ENCODE measurements around the gene SCP2.

The SCP2 gene

DNA sequence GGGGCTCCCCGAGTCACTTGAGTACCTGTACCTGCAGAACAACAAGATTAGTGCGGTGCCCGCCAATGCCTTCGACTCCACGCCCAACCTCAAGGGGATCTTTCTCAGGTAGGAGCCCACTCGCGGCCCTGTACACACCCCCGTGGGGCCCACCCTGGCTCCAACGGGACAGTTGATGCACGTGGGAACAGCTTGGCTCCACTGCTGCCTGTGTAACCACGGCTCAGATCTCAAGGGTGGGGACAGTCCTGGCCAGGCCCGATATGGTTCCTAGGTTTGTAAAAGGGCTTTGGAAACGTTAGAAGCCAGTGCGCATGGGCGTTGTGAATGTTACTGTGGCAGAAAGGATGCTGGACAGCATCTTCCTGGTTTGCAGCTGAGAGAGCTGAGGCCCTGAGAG lies 153.7 kb downstream of the SCP2 start:
- DNase-seq (ENCODE audit: low read depth in 3 of 3, low spot score in 1 of 3) = no peak

DNA sequence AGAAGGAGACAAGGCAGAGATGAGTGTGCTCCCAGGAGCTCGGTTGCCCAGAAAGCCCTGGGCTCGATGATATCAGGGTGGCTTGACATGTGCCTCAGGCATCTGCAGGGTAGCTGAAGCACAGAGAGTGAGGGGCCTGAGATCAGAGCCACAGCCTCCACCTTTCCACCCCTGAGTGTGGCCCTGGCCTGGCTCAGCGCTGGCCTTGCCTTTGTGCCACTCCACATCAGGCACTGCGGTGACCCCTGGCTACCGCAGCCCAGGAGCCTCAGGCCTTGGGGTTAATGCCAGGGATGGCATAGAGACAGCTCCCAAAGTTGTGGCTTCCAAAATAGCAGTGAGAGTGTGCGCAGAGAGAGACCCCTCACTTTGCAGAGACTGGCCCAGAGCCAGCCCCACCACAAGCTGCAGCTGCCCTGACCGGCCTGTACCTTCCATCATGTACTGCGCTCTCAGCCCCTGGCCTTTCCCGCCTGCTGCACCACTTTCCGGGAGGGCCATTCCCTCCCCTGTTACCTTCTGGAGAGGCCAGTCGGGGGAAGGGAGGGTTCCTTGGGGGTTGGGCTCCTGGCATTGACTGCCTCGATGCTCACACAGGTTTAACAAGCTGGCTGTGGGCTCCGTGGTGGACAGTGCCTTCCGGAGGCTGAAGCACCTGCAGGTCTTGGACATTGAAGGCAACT lies 154.4 kb downstream of the SCP2 start:
- DNase-seq (ENCODE audit: low read depth in 3 of 3, low spot score in 1 of 3) = no peak

DNA sequence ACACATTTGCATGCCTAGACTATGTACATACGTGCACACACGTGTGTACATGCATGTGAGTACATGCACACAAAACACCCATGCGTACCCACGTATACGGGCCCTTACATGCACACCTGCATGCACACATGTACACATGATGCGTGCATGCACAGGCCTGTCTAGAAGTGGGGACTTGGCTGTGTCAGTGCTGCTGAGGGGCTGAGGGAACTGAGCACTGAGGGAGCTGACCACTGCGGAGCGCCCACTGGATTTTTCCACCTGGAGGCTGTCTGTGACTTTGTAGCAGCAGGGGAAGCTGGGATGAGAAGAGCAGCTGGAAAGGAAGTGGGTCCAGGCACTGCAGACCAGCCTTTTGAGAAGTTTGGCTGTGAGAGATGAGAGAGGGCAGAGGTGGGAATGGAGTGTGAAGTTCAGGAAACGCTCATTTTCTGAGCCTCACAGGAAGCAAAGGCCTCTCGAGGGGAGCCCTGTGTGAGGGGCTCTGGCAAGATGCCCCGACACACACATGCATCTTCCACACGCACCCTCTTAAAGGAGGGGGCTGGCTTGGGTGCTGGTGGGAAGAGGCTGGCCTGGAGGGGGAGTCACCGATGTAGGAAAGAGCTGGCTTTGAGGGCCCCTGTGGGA lies 155.9 kb downstream of the SCP2 start:
- no peak for DNase-seq (ENCODE audit: low read depth in 3 of 3, low spot score in 1 of 3)

DNA sequence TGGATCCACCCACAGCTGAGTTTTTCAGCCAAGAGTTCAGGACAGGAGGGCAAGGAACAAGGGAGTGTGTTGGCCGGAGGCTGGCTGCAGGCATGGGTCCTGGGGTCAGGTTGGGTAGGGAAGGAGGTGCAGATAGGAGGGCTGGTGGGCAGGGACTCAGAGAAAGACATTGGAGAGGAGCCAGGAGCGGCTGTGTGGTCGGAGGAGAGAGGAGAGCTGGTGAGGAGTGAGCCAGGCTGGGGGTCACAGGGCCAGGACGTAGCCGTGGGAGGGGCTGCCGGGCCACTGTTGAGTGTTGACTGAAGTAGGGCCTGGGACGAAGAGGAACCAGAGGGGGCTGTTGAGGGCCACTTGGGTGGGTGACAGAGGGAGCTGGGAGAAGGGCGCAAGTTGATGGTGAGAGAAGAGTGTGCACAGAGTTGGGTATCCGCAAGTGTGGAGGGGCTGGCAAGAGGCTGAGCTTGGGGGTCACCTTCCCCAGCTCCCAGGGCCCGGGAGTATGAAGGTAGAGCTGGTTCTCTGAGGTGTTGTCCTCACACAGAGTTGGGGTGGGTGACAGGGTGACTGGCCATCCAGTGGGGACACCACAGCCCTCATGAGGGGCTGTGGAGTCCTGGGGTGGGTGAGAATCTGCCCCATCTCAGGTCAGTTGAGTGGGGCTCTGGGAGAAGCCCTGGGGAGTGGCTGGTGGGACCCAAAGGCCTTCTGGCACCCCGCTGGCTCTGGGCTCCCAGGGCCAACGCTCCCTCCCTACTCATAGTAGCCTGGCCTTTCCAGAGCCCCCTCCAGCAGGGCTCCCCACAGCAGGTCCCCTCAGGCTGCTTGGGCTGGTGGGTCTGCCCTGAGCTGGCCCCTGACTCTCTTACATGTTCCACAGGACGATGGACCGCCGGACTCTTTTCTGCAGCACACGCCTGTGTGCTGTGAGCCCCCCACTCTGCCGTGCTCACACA lies 156.8 kb downstream of the SCP2 start:
- no peak for DNase-seq (ENCODE audit: low read depth in 3 of 3, low spot score in 1 of 3)

DNA sequence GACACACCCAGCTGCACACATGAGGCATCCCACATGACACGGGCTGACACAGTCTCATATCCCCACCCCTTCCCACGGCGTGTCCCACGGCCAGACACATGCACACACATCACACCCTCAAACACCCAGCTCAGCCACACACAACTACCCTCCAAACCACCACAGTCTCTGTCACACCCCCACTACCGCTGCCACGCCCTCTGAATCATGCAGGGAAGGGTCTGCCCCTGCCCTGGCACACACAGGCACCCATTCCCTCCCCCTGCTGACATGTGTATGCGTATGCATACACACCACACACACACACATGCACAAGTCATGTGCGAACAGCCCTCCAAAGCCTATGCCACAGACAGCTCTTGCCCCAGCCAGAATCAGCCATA lies 157.5 kb downstream of the SCP2 start:
- no peak for DNase-seq (ENCODE audit: low read depth in 3 of 3, low spot score in 1 of 3)

DNA sequence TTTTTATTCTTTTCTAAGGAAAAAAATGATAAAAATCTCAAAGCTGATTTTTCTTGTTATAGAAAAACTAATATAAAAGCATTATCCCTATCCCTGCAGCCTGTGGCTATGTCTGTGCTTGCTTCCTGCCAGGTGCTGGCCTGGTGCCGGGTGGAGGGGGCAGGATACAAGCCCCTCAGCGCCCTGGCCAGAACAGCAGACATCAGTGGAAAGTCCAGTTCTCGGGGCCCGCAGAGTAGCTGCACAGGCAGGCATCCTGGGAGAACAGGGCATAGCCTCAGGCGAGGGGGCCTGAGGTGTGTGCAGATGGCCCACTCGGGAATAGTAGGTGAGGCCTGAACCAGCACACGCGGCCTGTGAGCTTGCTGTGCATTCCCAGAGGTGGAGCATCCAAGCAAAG lies 158.3 kb downstream of the SCP2 start:
- no peak for DNase-seq (ENCODE audit: low read depth in 3 of 3, low spot score in 1 of 3)

DNA sequence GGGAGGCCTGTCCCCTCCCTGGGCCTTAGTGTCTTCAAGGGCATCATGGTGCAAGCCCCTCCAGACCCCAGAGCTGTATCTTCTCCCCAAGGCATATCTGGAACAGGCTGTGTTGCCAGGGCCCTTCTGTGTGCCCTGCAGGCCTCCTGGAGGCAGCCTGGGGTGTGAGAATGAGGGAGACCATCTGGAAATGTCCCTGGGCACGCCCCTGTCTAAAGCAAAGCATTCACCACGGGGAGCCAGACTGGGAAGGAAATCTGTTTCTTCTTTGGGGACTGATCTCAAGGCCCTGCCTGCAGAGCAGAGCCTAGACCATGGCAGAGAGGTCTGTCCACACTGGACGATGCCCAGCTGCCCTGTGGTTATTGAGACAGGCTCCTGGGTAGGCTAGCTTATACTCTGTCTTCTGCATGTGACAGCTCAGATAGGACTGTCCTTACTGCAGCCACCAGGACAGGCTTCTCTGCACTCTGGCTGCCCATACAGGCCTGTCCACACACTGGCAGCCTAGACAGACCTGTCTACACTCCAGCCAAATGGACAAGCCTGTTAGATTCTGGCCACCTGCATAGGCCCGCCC lies 159.5 kb downstream of the SCP2 start:
- no peak for DNase-seq (ENCODE audit: low read depth in 3 of 3, low spot score in 1 of 3)

DNA sequence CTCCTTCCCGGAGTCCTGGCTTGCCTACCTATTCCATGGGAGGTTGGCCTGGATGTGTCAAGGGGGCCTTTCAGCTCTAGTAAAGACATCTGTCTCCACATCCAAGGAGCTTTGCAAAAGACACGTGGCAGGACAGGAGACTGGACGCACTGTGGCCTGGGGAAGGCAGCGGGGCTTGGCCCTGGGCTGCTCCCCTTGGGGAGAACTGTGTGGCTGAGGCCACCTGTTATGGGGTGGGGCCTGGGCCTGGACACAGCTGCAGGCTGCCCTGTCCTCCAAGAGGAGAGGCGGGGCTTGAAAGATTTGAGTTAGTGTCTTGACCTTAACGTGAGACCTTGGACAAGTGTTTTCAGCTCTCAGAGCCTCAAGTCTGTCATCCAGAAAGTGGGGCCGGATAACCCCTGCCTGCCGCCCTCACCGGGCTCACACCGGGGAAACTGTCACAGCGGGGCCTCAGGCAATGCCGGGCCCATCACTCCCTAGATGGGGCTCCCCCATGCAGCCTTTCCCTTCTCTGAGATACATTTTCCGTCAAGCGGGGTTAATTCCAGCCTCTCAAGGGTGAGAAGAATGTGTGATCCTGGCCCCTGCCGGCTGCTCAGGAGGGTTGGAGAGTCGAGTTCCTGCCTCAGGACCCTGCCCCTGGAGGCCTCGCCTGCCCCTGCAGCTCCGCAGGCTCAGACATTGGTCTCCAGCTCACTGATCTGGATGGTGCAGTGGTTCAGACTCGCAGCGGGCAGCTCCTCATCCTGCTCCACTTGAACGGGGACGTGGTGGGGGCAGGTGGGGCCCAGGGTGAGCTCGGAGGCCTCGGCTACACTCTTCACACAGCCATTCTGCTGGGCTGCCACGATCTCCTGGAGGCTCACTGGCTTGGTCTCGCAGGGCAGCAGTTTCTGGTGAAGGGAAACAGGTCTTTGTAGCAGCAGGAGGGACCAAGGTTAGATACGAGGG lies 160.5 kb downstream of the SCP2 start:
- DNase-seq (ENCODE audit: low read depth in 3 of 3, low spot score in 1 of 3) = no peak

DNA sequence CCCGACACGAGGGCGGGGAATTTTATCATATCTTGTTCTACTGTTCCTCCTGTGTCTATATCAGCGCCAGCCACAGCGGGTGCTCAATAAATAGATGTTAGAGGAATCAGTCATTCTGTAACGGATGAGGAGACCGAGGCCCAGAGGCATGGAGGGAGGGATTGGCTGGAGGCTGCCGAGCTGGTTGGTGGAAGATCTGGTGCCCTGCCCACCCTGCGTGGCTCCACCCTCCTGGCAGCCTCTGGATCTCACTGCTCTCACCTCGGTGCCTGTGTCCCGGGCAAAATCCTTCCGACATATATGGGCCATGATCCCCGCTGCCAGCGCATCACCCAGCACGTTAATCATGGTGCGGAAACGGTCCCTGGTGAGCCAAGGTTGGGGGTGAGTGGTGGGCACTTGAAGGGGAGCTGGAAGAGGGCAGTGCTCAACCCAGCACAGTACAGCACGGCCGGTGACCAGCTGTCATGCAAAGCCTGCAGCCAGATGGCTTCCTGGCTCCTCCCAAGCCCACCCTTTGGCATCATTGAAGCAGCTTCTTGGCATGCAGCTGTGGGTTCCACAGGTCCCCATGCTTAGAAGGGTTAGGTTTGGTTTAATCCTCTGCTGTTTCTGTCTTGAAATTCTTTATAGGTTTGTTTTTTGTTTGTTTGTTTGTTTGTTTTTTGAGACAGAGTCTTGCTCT lies 161.7 kb downstream of the SCP2 start:
- DNase-seq (ENCODE audit: low read depth in 3 of 3, low spot score in 1 of 3) = no peak

DNA sequence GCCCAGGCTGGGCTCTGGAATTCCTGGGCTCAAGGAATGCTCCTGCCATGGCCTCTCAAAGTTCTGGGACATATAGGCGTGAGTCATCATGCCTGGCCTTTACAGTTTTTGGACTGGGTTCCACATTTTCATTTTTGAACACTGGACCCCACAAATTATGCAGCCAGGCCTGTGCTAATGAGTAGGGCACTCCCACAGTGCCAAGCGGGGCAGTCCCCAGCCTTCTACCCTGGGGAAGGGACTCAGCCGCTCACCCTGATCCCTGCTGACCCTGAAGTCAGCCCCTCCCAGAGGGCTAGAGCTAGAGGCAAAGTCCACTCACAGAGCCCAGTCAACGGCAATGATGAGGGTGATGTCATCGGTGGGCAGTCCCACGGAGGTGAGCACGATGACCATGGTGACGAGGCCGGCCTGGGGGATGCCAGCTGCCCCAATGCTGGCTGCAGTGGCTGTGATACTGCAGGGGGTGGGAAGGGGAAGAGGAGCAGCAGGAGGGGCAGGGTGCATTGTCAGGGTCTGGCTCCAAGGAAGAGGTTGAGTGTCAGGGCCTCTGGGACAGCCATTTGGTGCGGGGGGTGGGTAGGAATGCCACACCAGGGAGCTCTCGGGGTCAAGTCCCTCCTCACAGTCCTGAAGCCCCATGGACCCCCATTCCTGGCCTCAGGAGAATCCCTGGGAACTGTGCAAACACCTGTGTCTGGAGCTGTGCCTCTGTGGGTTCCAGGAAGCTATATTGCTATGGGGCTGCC lies 162.6 kb downstream of the SCP2 start:
- DNase-seq (ENCODE audit: low read depth in 3 of 3, low spot score in 1 of 3) = no peak

DNA sequence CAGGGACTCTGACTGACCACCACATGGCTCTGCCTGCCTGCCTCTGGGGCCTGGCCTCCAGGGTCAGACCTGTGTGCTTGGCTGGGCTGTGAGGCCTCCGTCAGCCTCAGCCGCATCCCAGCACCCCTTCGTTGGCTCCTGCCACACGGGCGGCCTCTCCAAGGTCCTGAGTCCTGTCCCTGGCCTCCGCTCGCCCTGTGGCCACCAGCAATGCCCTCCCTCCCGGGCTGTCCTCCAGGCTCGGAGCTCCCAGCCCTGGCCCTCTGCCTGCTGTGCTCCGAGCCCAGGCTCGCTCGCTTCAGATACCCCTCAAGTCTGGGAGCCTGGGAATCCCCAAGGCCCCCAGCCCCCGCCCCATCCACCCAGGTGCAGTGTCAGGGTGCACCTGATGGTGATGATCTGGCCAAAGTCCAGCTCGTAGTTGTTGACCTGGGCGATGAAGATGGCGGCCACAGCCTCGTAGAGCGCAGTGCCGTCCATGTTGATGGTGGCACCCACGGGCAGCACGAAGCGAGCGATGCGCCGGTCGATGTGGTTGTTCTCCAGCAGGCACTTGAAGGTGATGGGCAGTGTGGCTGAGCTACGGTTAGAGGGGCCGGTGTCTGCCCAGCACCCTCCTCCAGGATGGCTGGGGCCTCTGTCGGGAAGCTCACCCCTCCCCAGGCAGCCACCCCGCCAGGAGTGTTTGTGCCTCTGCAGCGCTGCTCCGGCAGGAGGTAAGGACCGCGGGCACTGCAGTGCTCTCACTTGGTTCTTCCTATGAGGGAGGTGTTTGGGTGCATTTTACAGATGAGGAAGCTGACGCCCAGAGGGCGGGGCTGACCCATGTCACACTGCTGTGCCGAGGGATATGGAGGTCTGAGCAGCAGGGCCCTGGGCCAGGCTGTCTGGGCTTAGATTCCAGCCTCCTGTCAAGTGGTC lies 163.4 kb downstream of the SCP2 start:
- DNase-seq (ENCODE audit: low read depth in 3 of 3, low spot score in 1 of 3) = no peak

DNA sequence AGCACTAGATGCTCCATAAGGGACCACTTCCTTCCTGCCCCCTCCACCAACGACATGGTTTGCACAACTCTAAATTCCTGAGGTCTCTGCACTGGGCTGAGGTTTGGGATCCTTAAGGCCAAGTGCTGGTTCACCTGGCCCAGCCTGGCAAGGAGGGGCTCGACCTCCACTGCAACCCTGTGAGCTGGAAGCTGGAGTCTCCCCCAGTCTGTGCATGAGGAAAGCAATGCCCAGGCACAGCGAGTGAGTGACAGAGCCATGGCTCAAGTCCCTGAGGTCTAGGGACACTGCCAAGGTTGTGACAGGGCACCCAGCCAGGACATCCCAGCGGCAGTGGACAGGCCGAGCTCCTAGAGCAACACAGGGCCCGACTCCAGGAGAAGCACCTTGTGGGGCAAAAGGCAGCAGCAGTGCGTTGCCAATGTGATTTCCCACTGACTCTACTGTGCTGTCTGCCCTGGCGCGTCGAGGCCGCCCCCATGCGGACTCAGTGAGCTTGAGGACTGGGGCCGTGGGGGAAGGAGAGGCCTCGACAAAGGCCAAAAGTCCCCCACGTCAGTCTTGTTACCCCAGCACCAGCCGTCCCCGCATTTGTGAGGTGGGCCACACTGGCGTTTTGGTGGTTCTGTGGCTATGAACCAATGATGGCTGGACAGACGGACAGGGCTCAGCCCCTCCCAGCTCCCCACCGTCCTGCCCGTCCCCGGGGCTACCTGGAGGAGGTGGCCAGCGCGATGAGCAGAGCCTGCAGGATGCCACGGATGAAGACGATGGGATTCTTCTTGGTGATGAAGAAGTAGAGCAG lies 165.0 kb downstream of the SCP2 start:
- DNase-seq (ENCODE audit: low read depth in 3 of 3, low spot score in 1 of 3) = no peak

DNA sequence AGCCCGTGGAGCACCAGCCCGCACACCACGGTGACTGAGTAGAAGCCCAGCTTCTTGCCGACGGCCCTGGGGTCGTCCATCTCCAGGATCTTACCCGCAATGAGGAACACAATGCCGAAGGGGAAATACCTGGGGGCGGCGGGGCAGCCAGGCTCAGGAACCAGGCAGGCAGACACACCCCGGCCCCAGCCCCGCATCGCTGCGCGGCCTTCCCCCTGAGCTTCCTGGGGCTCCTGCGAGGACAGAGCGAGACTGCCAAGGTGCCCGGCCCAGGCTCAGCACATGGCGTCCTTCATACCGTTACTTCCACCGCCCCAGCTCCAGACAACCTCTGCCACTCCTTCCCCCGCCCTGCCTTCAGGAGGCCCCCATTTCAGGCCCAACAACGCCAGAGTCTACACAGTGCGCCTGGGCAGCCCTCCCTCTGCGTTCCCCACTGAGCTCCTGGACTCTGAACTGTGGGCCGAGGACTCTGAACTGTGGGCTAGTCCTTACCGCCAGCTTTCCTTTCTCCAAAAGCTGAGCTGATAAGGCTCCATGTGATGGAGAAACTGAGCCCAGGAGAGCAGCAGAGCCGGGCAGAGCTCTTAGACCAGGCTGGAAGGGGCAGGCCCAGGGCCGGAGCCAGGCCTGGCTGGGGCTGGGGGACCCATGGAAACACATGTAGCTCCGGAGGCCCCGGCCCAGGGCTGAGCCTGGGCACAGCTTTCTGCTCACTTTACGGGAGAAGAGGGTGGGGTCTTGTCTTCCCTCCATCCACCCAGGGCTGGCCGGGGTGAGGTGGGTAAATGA lies 165.8 kb downstream of the SCP2 start:
- no peak for DNase-seq (ENCODE audit: low read depth in 3 of 3, low spot score in 1 of 3)

DNA sequence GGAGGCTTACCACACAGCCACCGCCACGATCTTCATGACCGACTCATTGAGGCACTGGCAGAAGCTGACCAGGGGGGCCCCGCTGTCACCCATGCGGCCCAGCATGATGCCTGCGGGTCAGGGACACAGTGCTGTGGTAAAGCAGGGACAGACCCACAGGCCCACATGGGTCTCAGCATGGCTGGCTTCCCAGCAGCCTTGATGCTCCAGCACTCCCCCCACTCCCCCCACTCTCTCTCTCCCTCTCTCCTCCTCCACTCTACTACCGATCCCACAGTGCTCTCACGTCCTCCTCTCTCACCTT lies 166.3 kb downstream of the SCP2 start:
- no peak for DNase-seq (ENCODE audit: low read depth in 3 of 3, low spot score in 1 of 3)

DNA sequence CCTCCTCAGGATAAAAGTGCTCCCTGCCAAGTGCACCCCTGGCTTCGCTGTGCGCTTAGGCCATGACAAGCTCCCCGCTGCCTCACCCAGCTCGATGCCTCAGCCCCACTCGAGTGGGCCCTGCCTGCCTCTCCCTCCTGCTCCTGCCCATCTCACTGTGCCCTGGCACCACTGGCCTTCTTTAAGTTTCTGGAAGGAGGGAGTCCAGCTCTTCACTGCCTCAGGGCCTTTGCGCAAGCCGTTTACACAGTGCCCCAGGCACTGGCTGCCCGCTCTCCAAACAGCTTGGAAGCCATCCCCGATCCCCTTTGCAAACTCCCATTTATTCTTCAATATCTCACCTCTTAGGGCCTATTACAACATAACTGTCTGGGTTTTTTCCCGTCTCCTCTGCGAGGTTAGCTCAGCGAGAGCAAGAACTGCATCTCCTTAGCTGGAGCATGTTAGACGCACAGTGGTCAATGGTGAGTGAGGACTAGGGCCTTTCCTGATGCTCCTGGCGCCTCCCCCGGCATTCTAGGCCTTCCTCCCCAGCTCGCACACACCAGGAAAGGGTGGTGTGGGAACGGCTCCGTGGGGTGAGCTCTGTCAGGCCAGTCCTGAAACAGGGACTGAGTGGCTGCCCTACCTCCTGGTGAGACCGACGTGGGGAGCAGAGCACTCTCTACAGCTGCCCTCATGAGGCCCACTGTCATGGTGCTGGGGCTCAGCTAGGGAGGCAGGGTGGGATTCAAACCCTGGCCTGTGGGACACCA lies 166.9 kb downstream of the SCP2 start:
- DNase-seq (ENCODE audit: low read depth in 3 of 3, low spot score in 1 of 3) = no peak

DNA sequence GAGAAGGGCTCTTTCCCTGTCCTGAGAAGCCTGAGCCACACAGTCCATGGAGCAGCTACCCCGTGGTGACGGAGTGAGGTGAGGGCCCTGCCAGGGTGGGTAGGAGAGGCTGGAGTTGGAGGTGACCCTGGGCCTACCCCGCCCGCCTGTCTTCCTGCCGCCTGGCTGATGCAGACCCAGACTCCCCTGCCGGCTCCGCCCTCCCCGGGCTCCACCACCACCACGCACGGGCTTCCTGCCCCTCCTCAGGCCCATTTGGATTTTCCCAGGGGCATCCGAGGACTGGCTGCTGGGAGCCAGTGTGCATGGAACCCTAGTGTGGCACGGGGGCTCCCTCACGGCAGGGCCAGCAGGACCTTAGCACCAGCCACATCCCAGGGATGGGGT lies 167.4 kb downstream of the SCP2 start:
- DNase-seq (ENCODE audit: low read depth in 3 of 3, low spot score in 1 of 3) = no peak
